ENCODE measurements around the gene AUH. TPM values are rescaled to one million over a fixed set of nuclear protein-coding genes. Genes with fewer than 3 reads are reported as not detected.
"Not testable (repeated sequence)": the region's sequence is repeated elsewhere in the genome, so short reads cannot be mapped to it uniquely, and the experiment has no call there.

Gene AUH, protein sequence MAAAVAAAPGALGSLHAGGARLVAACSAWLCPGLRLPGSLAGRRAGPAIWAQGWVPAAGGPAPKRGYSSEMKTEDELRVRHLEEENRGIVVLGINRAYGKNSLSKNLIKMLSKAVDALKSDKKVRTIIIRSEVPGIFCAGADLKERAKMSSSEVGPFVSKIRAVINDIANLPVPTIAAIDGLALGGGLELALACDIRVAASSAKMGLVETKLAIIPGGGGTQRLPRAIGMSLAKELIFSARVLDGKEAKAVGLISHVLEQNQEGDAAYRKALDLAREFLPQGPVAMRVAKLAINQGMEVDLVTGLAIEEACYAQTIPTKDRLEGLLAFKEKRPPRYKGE
- 28.5 and 28.8 TPM in 2 replicates for total RNA-seq

GRCh38 chr9:91361291-91362050, at the start of gene AUH:
AUH (minus strand) TSS chr9:91361918; CDS start chr9:91361889, 29 bp downstream.
- intact Hi-C loops (cut with micrococcal nuclease), result loop anchor here (1.0 to 10.0 kb wide), 7 partner anchors 34 to 753 kb away; partner anchors contain the start of gene SPTLC1

- intact Hi-C loops (cut with micrococcal nuclease), result no loop called here
Observed at GRCh38 chr9:91411096-91411771, 49.5 kb upstream of the AUH start.

DNA sequence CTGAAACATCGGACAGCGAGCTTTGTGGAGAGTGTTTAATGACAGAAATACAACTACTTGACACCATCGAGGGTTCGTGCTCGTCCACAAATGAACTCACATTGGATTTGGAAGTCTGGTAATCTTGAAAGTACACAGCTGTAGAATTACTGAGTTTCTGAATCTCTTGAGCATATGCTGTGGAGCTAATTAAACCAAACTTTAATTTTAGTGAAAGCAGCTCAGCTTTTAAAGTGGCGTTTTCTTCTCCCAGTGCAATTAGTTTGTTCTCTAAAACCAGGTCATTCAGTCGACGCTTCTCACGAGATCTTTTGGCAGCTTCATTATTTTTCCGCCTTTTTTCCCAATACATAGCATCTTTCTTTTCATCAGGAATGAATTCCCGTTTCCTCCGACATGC, 48.4 kb upstream of the AUH start:
- intact Hi-C loops (cut with micrococcal nuclease), result no loop called here

DNA sequence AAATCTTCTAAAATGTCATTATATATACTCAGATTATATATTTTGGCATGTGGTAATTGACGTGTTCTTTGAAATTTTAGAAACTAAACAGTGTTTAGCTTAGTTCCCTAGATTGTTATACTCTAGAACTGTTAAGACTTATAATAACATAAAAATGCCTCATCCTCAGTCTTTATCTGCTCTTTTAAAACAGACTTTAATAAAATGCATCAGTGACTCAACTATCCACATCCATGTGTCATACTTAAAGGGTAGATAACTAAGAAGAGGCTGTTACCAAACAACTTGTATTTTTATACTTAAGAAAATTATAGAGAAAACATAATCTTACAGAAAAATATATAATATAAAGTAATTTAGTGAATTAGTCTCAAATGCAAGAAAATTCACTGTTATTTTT, 46.8 kb upstream of the AUH start:
- intact Hi-C loops (cut with micrococcal nuclease), result no loop called here

- intact Hi-C loops (cut with micrococcal nuclease), result no loop called here
Observed at GRCh38 chr9:91407580-91408318, 46.0 kb upstream of the AUH start.

DNA sequence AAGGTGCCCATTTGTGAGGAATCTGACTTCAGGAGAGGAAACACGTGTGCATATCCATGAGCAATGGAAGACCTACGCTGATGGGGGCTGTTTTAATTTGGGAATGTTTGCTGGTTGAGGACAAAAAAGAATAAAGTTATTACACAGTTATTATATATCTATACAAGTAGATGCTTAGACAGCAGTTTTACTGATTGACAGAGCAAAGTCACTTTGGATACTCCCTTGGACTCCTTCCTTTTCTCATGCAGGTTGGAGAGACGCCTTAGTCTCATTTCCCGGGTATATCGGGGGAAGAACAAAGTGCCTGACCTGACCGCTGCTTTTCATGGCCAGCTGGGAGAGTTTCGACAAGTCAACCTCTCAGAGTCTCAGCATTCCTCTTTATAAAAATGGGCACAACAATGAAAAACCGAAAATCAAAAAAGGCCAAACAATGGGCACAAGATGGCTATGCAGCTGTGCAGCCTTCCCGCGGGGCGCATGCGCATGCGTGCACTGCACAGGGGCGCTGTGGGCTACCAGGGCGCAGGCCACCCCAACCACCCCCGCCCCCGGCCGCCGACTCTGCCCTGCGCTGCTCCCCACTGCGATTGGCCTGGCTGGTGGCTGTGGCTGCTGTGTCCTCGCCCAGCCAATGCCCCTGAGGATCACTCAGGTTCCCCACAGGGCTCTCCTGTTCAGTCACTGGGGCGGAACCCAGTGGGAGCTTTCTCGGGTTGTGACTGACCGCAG, 43.8 kb upstream of the AUH start:
- intact Hi-C loops (cut with micrococcal nuclease), result no loop called here

DNA sequence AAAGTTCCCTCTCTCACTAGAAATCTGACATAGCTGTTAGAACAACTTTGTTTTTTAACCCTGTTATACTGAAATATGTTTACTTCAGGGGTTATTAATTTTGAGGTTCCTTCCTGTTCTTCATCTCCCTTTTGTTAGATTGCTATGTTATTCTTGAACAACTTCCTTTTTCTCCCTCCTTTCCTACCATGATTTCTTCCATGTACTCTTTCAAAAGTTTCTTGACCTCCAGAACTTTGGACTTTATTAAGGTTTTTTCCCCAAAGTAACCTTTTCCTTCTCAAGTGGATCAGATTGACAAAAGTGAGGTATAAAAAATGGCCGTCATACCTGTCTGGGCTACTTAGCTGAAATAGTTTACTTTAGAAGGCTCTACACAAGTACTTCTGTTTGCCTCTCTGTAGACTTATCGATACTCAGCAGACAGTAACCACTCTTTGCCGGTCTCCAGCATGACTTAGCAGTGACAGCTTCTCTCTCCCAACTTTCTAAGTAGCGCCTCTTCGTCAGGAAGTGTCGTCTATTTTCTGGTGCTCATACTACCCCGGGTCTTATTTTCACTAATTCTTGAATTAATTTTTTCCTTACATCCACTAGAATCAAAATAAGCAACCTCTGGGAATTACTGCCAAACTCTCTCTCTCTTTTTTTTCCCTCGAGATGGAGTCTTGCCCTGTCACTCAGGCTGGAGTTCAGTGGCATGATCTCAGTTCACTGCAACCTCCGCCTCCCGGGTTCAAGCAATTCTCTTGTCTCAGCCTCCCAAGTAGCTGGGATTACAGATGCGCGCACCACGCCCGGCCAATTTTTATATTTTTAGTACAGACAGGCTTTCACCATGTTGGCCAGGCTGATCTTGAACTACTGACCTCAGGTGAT, 42.2 kb upstream of the AUH start:
- intact Hi-C loops (cut with micrococcal nuclease), result no loop called here

DNA sequence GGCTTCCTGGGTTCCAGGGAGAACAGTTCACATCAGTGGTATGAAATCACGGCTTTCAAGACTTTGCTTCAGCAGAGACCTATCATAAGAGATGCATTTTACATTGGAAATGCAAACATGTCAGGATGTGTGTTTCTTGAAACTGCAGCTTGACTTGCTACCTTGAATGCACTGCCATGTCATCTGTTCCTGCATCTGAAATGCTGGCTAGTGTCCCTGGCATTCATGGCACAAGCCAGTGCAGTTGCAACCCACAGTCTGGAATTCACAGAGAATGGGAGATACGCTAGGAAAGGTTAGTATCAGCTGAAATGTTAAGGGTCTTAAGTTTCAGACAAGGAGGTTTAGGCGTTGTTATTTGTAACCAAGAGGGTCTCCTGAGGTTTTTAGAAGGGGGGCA, 37.2 kb upstream of the AUH start:
- intact Hi-C loops (cut with micrococcal nuclease), result no loop called here

- intact Hi-C loops (cut with micrococcal nuclease), result loop anchor here (1.0 to 2.0 kb wide), 6 partner anchors 19 to 245 kb away; partner anchors contain the start of genes AUH and NFIL3
Observed at GRCh38 chr9:91395553-91396471, 34.1 kb upstream of the AUH start.

GRCh38 chr9:91395106-91395552, 33.4 kb upstream of the AUH start:
- intact Hi-C loops (cut with micrococcal nuclease), result loop anchor here (1.0 kb wide), 5 partner anchors 20 to 244 kb away; partner anchors contain the start of genes AUH and NFIL3

DNA sequence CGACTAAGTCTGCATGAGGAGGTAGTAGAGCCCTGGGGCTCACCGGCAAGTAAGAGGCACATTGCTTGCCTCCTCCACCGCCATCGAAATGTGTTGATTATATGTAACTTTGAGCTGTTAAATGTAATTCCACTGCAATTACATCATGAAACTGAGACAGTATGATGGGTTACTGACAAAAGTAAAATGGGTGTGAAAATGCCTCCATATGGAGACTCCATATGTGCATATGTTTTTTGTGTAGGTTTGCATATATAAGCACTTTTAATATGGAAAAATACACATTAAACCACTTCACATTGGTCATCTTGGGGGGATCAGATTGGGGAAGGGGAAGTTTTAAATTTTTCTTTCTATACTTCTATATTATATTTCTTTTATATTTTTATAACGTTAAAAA, 32.1 kb upstream of the AUH start:
- intact Hi-C loops (cut with micrococcal nuclease), result no loop called here

- intact Hi-C loops (cut with micrococcal nuclease), result no loop called here
Observed at GRCh38 chr9:91392435-91392834, 30.7 kb upstream of the AUH start.

DNA sequence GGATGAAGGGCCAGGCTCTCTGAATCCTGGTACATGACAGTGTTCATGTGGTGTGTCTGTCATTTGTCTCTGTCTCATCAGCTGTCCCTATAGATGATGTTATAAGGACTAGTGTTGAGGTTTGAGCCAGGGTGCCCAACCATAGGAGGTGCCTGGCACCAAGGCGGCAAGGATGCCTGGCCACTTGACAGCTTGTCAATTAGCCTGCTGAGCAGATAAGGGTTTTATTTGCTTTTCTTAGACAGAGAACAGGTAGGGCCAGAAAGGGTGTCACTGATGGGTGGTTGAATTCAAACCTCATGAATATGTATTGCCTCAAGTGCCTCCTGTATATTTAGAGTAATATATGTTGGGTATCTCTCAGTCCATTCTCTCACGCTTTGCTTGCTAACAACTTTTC, 30.1 kb upstream of the AUH start:
- intact Hi-C loops (cut with micrococcal nuclease), result no loop called here

DNA sequence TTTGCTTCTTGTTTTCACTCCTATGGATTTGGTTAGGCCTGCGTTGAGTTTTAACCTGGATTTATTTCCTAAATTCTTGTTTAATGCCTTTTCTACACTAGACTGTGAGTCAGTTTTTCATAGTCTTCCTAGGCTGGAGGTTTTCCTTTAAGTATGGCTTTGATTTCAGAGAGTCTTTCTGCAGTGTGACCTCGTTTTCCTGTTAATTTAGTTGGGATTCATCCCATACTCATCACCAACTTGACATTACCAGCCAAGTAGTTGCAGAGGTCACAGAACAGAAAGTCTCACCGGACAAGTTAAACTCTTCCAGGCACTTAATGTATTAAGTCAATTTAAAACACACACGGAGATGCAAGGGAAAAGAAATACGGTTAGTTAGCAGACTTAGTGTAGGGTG, 29.7 kb upstream of the AUH start:
- intact Hi-C loops (cut with micrococcal nuclease), result no loop called here

DNA sequence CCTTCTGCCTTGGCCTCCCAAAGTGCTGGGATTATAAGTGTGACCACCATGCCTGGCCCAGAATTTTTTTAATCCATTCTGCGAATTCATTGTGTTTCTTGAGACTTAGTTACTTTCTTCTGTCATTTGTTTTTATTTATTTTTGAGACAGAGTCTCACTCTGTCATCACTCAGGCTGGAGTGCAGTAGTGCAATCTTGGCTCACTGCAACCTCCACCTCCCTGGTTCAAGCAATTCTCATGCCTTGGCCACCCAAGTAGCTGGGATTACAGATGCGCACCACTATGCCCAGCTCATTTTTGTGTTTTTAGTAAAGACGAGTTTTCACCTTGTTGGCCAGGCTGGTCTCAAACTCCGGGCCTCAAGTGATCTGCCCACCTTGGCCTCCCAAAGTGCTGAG, 28.0 kb upstream of the AUH start:
- intact Hi-C loops (cut with micrococcal nuclease), result not testable (repeated sequence)

GRCh38 chr9:91386765-91387164, 25.0 kb upstream of the AUH start:
- intact Hi-C loops (cut with micrococcal nuclease), result no loop called here

DNA sequence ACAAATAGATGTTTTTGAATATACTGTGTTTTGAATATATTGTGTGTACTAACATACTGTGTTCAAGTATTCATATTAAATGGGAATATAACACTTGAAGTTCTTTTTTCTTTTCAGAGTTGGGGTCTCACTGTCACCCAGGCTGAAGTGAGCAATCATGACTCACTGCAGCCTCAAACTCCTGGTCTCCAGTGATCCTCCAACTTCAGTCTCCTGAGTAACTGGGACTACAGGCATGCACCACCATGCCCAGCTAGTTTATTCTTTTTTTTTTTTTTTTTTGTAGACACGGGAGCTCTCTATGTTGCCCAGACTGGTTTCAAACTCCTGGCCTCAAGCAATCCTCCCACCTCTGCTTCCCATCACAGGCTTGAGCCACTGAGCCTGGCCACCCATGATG, 23.2 kb upstream of the AUH start:
- intact Hi-C loops (cut with micrococcal nuclease), result no loop called here

- intact Hi-C loops (cut with micrococcal nuclease), result no loop called here
Observed at GRCh38 chr9:91383577-91383976, 21.9 kb upstream of the AUH start.

Measured in T-helper 1 cell treated with Interleukin-12 subunit alpha and Interleukin-12 subunit beta and Interleukin-4 antibody, amounts not matched to agents 30 ng/mL and 1 ng/mL, for 36 hours (primary cell).